ENCODE results near the gene TOX2.

Gene TOX2

DNA sequence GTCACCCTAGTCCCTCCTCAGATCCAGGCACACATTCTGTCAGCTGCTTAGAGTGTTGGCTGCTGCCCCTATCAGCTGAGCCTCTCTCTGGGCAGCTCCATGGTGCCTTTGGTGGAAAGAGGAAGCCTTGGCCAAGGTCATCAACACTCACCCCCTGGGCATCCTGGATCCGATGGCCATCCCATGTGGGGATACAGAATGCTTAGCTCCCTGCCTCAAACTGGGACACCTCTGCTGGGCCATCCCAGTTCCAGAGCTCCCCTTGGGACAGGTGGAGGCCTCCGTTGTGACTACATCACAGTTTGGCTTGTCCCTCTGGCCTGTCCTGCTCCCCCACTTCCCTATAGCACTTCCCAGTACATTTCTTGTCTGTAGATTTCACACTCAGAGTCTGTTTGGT is 45.6 kb downstream of the TOX2 start:
- DNase-seq = no peak

DNA sequence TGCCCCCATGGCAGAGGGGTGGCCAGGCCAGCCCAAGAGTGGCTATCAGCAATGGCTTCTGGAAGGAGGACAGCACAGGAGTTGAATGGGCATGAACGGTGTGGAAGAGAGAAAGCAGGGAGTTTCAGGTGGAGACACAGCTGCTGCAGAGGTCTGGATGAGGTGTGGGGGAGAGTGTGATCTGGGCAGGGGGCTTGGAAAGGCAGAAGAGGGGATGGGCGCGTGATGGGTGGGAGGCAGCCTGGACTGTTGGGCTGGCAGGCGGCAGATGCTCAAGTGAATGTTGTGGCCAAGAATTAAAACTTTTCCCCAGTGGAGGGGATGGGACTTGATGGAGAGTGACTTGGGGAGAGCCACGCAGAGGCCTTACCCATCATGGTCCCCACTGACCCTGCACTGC is 46.5 kb downstream of the TOX2 start:
- DNase-seq = no peak

DNA sequence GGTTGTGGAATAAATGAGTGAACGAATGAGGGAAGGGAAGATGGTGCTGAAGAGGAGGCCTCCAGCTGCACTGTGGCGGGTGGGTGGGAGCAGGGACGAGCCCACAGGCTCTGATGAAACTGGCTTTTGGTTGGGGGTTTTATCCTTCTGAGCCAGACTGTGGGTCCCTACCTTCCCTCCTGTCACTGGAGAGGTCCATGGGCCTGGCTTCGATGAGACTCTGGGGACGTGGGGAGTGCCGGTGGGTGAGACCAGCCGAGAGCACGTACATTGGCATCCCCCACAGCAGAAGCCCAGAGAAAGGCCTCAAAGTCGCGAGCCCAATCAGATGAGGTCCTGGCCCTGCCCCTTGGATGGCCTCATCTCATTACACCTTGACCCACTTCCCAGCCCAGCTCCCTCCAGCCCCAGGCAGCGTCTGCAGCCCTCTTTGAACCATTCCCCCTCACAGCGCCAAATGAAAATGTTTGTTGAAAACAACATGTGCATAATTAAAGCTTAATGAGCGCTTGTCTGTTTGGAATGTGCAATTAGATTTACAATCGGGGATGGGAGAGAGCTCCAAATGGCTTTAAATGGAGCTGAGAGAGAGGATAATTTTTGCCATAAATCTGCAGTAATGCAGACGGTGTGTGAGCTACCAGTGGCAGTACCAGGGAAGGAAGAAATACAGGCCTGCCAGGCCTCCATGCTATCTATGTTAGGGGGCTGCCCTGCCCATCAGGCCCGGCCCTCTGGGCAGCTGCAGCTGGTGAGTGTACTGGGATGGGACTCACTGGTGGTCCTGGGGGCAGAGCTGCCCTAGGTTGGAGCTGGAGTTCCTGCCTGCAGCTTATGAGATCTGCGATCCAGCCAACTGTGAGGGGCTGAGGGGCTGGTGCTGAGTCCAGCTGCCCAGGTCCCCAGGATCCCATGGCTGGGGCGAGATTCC is 47.2 kb downstream of the TOX2 start:
- no peak for DNase-seq

DNA sequence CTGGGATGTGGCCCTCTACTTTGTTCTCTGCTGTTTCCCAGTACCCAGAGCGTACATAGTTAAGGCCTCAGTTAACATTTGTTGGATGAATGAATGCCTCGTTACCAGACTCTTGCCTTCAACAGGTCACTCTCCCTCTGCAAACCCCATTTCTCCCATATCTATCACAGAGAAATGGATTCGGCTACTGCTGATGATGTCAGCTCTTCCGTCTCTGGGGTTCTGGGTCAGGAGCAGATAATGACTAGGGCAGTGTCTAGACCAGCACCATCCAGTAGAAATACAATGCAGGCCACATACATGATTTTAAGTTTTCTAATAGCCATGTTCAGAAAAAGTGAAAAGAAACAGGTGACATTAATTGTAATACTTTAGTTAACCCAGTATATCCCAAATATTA is 47.9 kb downstream of the TOX2 start:
- DNase-seq = no peak

DNA sequence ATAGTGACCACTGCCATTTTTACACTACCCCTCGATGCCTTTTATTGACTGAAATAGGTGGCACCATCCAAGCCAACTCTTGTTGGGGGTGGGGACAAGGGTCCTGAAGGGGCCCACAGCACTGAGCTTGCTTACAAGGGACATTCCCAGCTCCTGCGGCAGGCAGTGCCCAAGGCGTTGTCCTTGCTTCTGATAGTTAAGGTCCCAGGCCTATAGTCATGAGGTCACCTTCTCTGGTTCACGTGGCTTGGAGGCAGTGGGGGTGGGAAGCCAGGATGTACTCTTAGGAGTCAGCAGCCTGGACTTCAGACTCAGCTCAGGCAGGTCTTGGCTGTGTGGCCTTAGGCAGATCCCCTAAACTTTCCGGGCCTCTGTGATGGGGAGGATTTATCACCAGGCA is 48.6 kb downstream of the TOX2 start:
- no peak for DNase-seq

DNA sequence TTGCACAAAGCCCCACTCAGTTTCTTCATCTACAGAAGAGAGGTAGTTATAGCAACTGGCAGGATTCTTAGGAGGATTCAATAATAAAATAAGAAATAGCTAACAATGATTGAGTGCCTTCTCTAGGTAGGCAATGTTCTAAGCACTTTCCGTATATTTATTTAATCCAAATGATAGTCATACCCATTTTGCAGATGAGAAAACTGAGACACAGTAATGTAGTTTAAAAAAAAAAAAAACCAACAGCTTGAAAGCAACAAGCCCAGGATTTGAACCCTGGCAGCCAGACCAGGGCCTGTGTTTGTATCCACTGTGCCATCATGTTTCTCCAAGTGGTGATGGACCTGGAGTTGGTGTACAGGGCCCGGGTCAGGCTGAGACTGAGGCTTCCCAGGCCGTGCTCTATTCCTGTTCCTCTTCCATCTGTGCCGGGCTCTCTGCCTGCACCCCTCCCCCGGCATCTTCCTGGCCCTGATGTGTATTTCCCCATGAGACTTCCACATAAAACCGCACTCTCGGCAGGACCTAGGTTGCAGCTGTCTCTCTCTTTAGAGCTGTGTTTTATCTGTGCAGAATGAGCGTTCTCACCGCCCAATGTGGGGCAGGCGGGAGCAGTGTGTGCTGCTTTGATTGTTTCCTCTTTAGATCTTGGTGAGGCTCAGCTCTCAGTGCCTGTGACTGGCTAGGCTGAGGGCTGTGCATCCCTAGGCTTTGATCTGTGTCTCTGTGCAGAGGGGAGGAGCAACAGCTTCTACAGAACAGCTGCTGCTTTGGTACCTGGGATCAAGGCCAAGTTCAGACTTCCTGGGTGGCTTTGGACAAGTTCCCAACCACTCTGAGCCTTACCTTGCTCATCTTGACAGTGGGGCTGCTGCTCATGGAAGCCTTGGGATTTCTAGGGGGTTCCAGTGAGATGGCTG is 49.5 kb downstream of the TOX2 start:
- DNase-seq = no peak

DNA sequence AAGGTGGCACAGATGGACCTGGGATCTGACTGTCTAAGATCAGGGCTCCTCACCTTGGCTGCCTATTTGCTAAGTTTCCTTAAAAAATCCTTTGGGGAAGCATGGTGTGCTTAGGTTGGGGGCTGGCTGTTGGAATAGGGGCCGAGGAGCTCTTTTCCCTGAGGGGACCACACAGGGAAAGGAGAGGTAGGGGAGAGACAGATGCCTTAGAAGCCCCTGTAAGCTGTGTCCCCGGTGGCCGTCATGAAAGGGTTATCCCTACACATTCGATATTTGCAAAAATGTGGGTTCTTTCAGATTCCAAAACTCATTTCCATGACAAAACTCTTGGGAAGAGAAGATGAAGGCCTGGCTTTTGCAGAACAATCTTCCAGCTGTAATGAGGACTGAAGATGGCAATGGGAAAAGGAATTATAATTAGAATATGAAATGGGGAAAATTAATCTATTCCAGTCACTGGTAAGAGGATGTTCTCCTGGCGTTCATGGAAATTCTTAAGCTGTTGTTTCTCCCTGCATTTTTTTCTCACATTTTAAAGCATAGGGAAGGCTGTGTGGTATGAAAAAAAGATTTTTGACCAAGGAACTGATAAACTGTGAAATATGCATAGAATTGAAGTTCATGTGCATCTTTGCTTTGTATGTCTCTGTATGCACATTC is 53.8 kb downstream of the TOX2 start:
- DNase-seq = no peak

DNA sequence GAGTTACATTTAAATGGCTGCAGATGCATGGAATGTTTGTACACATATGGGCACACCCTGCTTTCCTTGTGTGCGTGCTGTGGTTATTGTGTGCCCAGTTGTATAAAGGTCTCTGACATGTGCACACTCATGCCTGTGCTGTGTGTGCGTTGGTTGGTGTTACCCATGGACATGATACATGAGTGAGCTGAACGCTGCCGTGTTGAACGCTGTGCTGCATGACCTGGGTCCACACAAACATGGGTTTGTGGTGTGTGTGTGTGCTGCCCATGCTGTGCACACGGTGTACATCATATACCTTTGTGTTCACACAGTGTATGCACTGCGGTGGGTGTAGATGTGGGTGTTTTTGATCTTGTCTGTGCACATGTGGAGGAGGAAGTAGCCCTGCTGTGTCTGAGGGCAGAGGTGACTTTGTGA is 54.4 kb downstream of the TOX2 start:
- no peak for DNase-seq

DNA sequence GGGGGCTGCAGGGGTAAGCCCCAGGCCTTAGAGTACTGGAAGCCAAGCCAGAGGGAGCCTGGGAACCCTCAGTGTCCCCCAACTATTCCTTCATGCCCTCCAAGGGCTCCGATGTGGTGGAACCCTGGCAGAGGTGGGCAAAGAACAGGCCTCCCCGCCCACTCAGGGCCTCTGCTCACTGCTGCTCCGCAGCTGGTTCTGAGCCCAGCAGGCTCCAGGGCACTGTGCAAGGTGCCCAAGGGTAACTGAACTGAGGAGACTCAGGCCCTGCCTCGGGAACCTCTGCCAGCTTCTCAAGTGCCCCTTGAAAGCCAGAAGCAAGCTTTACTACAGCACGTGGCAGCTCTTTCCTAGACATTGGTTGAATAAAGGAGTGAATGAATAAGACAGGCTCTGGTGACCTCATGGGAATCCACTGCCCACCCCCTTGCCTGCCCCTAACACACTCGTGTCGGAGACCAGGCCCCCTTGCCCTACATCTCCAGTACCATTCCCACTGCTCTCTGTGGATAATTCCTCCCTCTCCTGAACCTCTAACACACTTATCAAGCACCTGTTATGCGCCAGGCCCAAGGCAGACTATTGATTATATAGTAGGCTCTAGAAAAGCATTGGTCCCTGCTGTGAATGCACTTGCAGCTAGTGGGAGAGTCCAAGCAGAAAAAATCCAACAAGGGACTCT is 55.0 kb downstream of the TOX2 start:
- no peak for DNase-seq

DNA sequence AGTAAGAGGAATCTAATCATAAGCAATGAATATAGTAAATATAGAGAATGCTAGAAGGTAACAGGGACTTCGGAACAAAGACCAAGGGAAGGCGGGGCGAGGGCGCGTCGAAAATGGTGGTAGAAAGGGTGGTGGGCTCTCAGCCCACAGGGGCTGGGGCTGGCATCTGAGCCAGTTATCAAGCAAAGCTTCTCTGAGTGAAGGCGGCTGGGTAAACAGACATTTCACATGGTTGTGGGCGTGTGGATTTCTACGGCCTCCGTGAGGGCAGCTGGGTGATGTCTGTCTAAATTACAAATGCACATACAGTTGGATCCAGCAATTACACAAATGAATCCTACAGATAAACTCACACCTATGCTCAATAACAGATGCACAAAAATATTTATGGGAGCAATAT is 56.6 kb downstream of the TOX2 start:
- DNase-seq = no peak

DNA sequence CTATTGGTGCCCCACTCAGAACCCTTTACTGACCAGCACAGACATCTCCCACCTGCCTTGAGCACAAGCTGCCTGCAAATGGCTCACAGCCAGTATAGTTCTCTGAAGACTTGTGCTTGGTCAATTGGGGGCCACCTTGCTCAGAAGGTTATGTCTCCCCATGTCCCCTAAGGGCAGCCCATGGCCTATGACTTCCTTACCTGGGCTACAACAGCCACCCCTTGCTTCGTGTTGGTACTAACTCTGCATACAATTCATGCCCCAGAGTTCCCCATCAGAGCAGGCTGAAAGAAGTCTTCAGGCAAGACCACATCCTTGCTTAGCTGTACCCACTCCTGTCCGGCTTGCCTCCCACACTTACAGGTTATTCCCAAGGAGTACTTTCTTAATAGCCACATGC is 57.4 kb downstream of the TOX2 start:
- DNase-seq = no peak

DNA sequence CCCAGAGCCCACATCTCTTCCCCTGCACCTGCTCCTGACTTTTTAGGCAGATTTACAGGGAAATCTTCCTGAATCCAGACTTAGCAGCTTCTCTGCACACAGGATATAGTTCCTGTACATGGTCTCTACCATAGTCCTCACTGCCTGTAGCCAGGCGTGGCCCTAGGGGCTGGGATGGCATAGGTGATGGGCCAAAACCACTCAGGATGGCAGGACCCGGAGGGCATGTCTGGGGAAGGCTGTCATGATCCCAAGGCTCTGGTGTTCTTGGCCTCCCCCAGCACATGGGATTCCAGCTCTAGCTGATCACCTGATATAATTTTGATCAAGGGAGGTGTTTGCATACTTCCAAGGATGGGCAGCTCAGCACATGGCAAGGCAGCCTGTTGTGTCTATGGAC is 58.0 kb downstream of the TOX2 start:
- no peak for DNase-seq

DNA sequence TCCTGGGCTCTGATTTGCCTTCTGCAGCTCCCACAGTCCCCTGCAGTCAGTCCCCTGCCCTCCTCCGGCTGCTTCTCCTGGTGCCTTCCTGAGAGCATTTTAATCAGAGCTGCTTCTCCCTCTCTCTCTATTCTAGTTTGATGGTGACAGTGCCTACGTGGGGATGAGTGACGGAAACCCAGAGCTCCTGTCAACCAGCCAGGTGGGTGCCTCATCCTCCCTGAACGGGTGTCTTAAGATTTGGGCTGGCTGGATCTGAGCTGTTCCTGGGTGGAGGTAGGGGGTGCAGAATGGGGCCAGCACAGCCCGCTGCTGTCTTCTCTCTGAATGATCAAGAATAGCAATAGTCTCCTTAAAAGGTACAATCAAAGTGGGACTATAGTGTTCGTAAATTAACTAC is 58.6 kb downstream of the TOX2 start:
- DNase-seq = no peak

DNA sequence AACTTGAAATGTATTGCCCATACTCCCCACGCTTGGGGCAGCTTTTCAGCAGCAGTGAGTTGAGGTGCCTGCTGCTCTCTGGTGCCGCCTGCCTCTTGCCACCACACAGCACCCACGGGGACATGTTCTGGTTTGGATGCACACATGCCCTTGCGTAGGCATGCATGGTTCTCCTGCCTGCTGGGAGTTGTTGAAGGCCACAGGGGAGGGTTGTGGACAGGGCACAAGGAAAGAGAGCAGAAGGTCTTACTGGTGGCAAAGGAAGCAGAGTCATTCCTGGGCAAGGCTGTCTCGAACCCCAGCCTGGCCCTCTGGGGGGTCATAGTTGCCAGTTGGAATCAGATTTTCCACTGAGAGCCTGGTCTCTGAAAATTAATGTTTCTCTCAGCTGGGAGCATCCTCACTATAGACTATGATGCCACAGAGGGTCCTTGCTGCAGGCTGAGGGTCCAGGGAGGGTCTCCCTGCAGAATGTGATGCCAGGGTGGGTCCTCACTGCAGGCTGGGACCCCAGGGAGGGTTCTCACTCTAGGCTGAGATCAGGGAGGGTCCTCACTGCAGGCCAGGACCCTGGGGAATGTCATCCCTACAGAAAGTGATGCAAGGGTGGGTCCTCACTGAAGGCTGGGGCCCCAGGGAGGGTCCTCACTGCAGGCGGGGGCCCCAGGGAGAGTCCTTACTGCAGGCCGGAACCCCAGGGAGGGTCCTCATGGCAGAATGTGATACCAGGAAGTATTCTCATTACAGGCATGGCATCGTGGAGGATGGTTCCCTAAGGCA is 59.2 kb downstream of the TOX2 start:
- DNase-seq = no peak

DNA sequence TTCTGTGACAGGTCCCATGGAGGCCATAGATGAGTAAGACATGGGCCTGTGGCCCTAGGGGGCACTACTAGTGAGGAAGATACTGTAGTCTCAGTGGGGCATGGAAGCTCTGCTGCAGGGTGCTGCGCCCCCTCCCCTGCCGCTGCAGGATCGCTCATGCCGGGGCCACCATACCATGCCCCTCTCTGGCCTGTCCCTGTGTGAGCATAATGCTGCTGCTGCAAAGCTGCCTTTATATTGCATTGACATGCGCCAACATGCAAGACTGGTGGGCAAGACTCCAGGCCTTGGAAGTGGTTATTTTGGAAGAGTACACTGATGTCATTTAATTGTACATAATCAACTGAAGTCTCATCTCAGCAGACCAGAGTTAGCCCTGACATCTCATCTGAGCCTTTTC is 60.0 kb downstream of the TOX2 start:
- no peak for DNase-seq

DNA sequence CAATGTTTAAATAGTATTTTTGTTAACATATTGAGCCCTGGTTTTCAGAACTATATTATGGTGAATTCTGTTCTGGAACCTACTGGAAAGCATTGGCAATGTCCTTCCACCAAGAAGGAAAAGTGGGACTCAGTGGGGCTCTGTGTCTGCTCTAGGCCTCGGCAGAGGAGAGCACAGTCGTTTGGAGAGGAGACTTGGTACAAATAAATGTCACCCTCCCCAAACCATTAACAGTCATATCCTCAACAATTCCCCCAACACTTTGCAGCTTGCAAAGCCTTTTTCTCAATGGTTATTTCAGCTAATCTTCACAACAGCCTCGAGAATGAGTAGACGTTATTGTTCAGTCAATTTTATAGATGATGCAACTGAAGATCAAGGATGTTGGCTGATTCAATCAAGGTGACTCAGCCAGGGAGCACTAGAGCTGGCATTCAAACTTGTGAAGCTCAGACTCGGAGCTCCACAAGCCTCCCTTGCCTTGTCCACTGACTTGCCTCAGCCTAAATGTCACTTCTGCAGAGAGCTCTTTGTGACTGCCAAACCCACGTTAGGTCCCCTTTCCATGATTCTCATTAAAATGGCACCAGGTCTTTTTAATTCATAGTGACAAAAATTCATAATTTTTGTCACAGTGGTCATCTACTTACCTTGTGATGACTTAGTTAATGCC is 60.6 kb downstream of the TOX2 start:
- no peak for DNase-seq

DNA sequence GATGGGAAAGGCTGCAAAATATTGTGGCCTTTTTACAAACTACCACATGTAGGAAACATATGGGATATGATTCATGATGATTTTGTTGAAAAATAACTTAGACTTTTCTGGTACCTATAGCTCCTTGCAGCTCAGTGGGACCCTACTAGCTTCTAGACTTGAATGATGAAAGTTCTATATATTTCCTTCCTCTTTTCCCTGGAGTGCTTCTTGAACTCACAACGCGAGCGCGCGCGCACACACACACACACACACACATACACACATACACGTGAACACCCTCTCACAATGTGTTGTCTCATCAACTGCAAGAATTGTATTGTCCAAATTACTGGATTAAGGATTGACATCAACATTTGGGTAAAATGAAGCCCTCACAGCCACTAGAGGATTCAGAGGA is 61.9 kb downstream of the TOX2 start:
- DNase-seq = no peak

DNA sequence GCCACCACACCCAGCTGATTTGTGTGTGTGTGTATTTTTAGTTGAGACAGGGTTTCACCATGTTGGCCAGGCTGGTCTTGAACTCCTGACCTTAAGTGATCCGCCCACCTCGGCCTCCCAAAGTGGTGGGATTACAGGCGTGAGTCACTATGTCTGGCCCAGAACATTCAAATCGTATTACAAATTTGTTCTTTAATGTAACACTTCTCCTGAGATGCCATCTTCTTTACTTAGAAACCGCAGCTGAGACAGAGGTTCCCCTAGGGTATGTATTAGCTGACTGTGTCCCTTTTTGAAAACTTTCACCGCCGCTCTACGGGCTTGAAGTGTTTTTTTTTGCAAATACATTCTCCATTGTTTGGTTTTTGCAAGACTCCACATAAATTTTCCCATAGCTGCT is 62.6 kb downstream of the TOX2 start:
- DNase-seq = no peak

DNA sequence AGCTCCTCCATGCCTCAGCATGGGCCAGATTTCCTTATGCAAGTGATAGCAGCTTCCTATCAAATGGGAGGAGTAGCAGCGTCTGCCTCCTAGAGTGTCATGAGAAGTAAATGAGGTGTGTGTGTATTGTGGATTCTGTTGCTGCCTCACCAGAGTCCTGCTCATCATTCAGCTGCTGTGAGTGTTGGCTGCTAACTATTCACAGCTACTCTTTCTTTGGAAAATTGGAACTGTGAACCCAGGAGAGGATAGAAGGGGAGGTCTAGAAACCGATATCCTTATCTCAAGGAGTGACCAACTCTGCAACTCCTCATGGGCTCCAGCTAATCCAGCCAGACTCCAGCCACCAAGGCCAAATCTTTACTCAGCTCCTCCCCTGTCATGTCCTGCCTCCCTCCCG is 63.3 kb downstream of the TOX2 start:
- no peak for DNase-seq

DNA sequence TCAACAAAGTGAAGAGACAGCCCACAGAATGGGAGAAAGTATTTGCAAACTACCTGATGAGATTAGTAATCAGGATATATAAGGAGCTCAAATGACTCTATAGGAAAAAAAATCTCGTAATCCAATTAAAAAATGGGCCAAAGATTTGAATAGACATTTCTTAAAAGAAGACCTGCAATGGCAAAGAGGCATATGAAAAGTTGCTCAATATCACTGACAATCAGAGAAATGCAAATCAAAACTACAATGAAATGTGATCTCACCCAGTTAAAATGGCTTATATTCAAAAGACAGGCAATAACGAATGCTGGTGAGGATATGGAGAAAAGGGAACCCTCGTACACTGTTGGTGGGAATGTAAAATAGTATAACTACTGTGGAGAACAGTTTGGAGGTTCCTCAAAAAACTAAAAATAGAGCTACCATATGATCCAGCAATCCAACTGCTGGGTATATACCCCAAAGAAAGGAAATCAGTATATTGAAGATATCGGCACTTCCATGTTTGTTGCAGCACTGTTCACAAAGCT is 65.0 kb downstream of the TOX2 start:
- no peak for DNase-seq

DNA sequence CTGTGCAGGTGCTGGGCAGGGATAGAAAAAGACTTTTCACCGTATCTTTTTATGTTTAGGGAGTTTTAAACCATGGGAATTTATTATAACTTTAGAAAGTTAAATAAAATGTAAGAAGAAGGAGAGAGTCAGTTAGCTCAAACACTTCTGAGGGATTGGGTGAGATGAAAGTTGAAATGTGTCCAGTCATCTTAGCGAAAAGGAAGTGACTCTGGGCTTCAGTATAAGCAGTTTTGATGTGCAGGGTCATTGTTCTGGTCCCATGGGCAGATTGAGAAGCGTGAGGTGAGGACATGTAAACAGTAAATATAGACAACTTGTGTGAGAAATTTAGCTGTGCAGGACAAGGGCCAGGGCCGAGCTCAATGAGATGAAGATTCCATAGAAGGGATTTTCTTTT is 66.9 kb downstream of the TOX2 start:
- no peak for DNase-seq
